Fibroblast of pulmonary artery (primary cell): ENCODE data around the gene NAA38.
"Not testable (repeated sequence)": the region's sequence is repeated elsewhere in the genome, so short reads cannot be mapped to it uniquely, and the experiment has no call there.

Source experiments
- DNase-seq: peaks from one replicate; pipeline ENCODE4 v3.0.0-alpha.2; 2010; ENCODE audit warnings: low read depth
- H3K4me3 ChIP-seq: replicated peaks from 2 replicates; pipeline ENCODE4 v1.5.1; 2011; ENCODE audit warnings: low read depth, mild to moderate bottlenecking, control low read depth, low read length, moderate library complexity
- TF ChIP-seq, protein P1 (sequence below): IDR thresholded peaks from 2 replicates; pipeline ENCODE4 v1.5.1; 2011; ENCODE audit warnings: mild to moderate bottlenecking, control low read depth, low read length, inconsistent platforms; ENCODE audit errors: missing control alignments

Gene NAA38

GRCh38 chr17:7818746-7819645 lies 38.4 kb downstream of the NAA38 start:
- no peak overlapping the region for H3K4me3 ChIP-seq
- TF ChIP-seq, protein P1, sequence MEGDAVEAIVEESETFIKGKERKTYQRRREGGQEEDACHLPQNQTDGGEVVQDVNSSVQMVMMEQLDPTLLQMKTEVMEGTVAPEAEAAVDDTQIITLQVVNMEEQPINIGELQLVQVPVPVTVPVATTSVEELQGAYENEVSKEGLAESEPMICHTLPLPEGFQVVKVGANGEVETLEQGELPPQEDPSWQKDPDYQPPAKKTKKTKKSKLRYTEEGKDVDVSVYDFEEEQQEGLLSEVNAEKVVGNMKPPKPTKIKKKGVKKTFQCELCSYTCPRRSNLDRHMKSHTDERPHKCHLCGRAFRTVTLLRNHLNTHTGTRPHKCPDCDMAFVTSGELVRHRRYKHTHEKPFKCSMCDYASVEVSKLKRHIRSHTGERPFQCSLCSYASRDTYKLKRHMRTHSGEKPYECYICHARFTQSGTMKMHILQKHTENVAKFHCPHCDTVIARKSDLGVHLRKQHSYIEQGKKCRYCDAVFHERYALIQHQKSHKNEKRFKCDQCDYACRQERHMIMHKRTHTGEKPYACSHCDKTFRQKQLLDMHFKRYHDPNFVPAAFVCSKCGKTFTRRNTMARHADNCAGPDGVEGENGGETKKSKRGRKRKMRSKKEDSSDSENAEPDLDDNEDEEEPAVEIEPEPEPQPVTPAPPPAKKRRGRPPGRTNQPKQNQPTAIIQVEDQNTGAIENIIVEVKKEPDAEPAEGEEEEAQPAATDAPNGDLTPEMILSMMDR: no peak

GRCh38 chr17:7818026-7818425 lies 39.3 kb downstream of the NAA38 start:
- H3K4me3 ChIP-seq: no peak overlapping the region
- no peak for DNase-seq
- TF ChIP-seq, protein P1: no peak

More at GRCh38 chr17:7818746-7819645, 38.4 kb downstream of the NAA38 start:
- no peak for DNase-seq

GRCh38 chr17:7817643-7817964 lies 39.8 kb downstream of the NAA38 start:
- H3K4me3 ChIP-seq: no peak overlapping the region
- TF ChIP-seq, protein P1: no peak
- no peak for DNase-seq

DNA sequence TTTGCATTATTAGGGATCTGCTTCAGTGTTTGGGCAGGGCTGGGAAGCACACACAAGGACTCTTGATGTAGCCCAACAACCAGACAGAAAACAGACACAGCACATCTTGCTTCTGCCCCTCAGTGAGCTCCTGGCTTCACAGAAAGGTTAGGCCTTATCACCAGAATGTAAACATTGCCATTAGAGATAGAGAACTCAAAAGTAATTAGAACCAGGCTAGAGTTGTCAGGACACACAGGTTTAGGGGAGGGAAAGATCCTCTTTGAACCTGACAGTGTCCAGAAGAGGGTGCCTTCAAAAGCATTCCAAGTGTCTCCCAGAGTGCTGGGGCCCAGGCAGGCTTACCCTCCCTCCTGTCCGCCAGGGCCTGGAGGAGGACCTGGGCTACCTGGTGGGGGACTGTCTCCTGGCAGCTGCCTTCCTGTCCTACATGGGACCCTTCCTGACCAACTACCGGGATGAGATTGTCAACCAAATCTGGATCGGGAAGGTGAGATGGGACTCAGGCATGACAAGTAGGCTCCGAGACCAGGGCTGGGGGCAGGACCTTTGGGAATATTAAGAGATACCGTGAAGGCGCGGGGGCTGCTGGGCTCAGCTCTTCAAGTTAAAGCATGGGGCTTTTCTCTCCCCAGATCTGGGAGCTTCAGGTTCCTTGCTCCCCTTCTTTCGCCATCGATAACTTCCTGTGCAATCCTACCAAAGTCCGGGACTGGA lies 40.3 kb downstream of the NAA38 start:
- no peak for DNase-seq

DNA sequence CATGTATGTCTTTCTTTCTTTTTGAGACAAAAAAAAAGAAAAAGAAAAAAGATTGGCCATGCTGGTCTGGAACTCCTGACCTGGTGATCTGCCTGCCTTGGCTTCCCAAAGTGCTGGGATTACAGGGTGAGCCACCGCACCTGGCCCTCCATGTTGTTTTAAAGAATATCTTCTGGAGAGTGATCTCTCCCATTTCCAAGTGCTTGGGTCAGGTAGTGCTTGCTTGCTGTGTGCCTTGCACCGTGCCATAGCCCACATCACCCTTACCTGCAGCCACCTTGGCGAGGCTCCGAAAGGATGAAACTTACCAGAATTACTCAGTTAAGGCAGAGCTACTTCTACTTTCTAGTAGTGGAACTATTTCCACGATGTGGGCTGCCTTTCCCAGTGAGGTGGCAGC lies 42.4 kb downstream of the NAA38 start:
- no peak overlapping the region for H3K4me3 ChIP-seq
- no peak for DNase-seq
- TF ChIP-seq, protein P1: no peak

More for the DNA sequence above, 40.3 kb downstream of the NAA38 start:
- H3K4me3 ChIP-seq: no peak overlapping the region
- TF ChIP-seq, protein P1: no peak

DNA sequence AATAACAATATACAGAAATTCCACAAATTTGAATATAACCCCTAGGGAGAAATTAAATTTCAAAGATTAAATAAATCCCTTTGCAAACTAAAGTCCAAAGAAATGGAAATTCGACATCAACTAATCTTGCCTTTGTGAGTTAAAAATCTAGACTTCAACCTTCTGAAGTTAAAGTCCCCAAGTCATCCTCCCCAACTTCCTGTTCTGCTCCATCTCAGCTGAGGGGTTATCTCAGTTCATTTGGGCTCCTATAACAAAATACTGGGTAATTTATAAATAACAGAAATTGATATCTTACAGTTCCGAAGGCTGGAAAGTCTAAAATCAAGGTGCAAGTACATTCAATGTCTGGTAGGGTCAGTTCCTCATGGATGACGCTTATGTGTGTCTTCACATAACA lies 46.1 kb downstream of the NAA38 start:
- no peak overlapping the region for H3K4me3 ChIP-seq
- TF ChIP-seq, protein P1: no peak
- DNase-seq: no peak

DNA sequence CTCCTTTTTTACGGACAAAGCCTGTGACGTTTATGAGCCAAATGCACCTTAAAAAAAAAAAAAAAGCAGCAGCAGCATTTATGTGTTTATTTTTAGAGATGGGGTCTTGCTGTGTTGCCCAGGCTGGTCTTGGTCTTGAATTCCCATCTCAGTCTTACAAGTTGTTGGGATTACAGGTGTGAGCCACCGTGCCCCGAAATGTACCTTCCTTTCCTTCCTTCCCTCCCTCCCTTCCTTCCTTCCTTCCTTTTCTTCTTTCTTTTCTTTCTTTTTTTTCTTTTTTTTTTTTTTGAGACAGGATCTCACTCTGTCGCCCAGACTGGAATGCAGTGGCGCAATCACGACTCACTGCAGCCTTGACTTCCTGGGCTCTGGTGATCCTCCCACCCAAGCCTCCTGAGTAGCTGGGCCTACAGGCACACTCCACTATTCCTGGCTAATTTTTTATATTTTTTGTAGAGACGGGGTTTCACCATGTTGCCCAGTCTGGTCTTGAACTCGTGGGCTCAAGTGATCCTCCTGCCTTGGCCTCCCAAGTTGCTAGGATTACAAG lies 47.5 kb downstream of the NAA38 start:
- DNase-seq: peak; percentile 54
- H3K4me3 ChIP-seq: not testable (repeated sequence)
